ENCODE data around the gene CRYGB. TPM values are rescaled to one million over a fixed set of nuclear protein-coding genes. Genes with fewer than 3 reads are reported as not detected.

The CRYGB gene, protein sequence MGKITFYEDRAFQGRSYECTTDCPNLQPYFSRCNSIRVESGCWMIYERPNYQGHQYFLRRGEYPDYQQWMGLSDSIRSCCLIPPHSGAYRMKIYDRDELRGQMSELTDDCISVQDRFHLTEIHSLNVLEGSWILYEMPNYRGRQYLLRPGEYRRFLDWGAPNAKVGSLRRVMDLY
- total RNA-seq (2016; rRNA removed; fragmentation: Illumina TruSeq; extraction: Trizol) (not detected in 2 replicates), polyA plus RNA-seq (2011; rRNA removed) (not detected in 2 replicates), polyA minus RNA-seq (2011; rRNA and poly(A)+ RNA removed; ENCODE audit: low replicate concordance) (not detected in 2 replicates), Bru-seq, nascent RNA (percentile 15 among the genes with signal in this experiment), BruChase-seq, experiment 1, labeled RNA remaining after a 6-hour chase (not detected), BruChase-seq, experiment 2, labeled RNA remaining after a 2-hour chase (not detected)
- total RNA-seq (2016; cell fraction: cytosol; rRNA removed; fragmentation: Illumina TruSeq; extraction: Trizol; ENCODE audit: low read depth): not detected in 2 replicates
- total RNA-seq (2016; cell fraction: insoluble cytoplasmic fraction; rRNA removed; fragmentation: Illumina TruSeq; extraction: Trizol): not detected in 2 replicates
- total RNA-seq (2016; cell fraction: membrane; rRNA removed; fragmentation: Illumina TruSeq; extraction: Trizol): not detected in 2 replicates
- not detected in 2 replicates for total RNA-seq (2016; cell fraction: nucleus; rRNA removed; fragmentation: Illumina TruSeq; extraction: Trizol)
- polyA plus RNA-seq (2011; cell fraction: cytosol; rRNA removed): not detected in 2 replicates
- polyA plus RNA-seq (2011; cell fraction: nucleus; rRNA removed): not detected in 2 replicates
- polyA plus RNA-seq (2012): not detected in 2 replicates
- polyA plus RNA-seq (2016; cell fraction: cytosol; fragmentation: Illumina TruSeq; extraction: Trizol; ENCODE audit: low read depth): not detected in 2 replicates
- polyA plus RNA-seq (2016; cell fraction: insoluble cytoplasmic fraction; fragmentation: Illumina TruSeq; extraction: Trizol; ENCODE audit: low read depth): not detected in 2 replicates
- not detected in 2 replicates for polyA plus RNA-seq (2016; cell fraction: membrane; fragmentation: Illumina TruSeq; extraction: Trizol; ENCODE audit: low read depth)
- polyA plus RNA-seq (2016; cell fraction: nucleus; fragmentation: Illumina TruSeq; extraction: Trizol; ENCODE audit: insufficient read depth, low read depth): not detected in 2 replicates
- not detected in 2 replicates for polyA minus RNA-seq (2011; cell fraction: cytosol; rRNA and poly(A)+ RNA removed)
- not detected in 2 replicates for polyA minus RNA-seq (2011; cell fraction: nucleus; rRNA and poly(A)+ RNA removed)
- long read RNA-seq, experiment 1: 0 reads
- long read RNA-seq, experiment 2: 0 reads

DNA sequence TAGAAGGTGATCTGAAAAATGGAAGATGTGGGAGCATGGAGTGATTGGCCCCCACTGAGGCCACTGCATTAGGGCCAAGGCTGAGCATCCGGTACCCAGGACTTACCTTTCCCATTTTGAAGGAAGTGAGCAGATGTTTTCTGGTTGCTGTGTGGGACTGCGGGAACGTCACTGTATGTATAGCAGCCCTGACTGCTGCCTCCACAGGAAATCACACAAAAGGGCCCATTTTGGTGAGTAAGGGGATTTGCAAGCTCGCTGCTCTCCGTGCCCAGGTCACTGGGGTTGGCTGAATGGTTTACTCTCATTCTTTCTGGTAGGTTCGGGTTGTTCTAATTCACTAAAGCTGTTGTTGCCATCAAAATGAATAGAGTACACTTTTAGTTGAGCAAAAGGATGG is at the start of gene CRYGB:
Gene CRYGB (minus strand): TSS at position 153 of the 400 bp plus-strand sequence. CDS start 38 bp downstream, at position 115.
- H4K20me1 ChIP-seq (ENCODE audit: insufficient read depth, low read length): no peaks in the 10 kb centered on the region
- TF ChIP-seq, protein P1, sequence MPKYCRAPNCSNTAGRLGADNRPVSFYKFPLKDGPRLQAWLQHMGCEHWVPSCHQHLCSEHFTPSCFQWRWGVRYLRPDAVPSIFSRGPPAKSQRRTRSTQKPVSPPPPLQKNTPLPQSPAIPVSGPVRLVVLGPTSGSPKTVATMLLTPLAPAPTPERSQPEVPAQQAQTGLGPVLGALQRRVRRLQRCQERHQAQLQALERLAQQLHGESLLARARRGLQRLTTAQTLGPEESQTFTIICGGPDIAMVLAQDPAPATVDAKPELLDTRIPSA (CRISPR knock-in tag; IDR thresholded peaks at IDR 0.05; ENCODE audit: borderline replicate concordance): no peak
- TF ChIP-seq ZNF660 (CRISPR knock-in tag; IDR thresholded peaks at IDR 0.05; ENCODE audit: borderline replicate concordance, low read depth) (no peak), ZNF253 (CRISPR knock-in tag; IDR thresholded peaks at IDR 0.05; ENCODE audit: borderline replicate concordance) (no peak), ZNF788 (CRISPR knock-in tag; IDR thresholded peaks at IDR 0.05; ENCODE audit: borderline replicate concordance) (no peak), ZNF501 (CRISPR knock-in tag; IDR thresholded peaks at IDR 0.05) (no peak), MIER3 (CRISPR knock-in tag; IDR thresholded peaks at IDR 0.05; ENCODE audit: borderline replicate concordance) (no peak)
- TF ChIP-seq, protein P2, sequence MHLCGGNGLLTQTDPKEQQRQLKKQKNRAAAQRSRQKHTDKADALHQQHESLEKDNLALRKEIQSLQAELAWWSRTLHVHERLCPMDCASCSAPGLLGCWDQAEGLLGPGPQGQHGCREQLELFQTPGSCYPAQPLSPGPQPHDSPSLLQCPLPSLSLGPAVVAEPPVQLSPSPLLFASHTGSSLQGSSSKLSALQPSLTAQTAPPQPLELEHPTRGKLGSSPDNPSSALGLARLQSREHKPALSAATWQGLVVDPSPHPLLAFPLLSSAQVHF (CRISPR knock-in tag; IDR thresholded peaks at IDR 0.05): no peak
- DNase-seq (ENCODE audit: low spot score) (no peak), FAIRE-seq (no peak), ATAC-seq (no peak)
- ChIA-PET POLR2A (no interaction called here), CTCF (ENCODE audit: low intra/inter-chr PET ratio, low total read pairs) (no interaction called here)
- H3K4me3 ChIP-seq (replicated peaks in 1 of 3; ENCODE audit: insufficient read depth in 1 of 3, low read depth in 2 of 3, low read length in 3 of 3): no peak within 1 kb of the TSS
- WGBS (ENCODE audit: low lambda C conversion rate): 54% methylated on average over 5 of the region's 6 CpGs
- in situ Hi-C loops (cut with HindIII; ENCODE audit: extremely low pct_ligation_motif_present, low pct_unique_long_range_greater_than_20kb) (no loop called here), intact Hi-C loops (cut with micrococcal nuclease; ENCODE audit: unreplicated experiment) (no loop called here)
- no TSS peak for BruUV-seq (replicated peaks)
- no peaks in the 10 kb centered on the region for H3K9me3 ChIP-seq (ENCODE audit: low read length)
- no peak within 1 kb of the TSS for H3K27ac ChIP-seq (ENCODE audit: extremely low read length, insufficient read depth, low read length)
- peaks cover 0 to 5% of the 10 kb centered on the region in 2 experiments; a peak in 1 of 5 replicates for H3K27me3 ChIP-seq (ENCODE audit: control insufficient read depth in 1 of 2, insufficient read depth in 2 of 2, low read length in 2 of 2)
- H3K9ac ChIP-seq (ENCODE audit: insufficient read depth, low read depth, low read length): no peak within 1 kb of the TSS
- H3K79me2 ChIP-seq (ENCODE audit: insufficient read depth, low read length): no peaks in the 10 kb centered on the region
- H3K36me3 ChIP-seq (replicated peaks in 1 of 2; ENCODE audit: control insufficient read depth in 1 of 2, insufficient read depth in 2 of 2, low read length in 2 of 2): no peaks in the 10 kb centered on the region
- H3K4me2 ChIP-seq (ENCODE audit: low read depth, low read length): no peak within 1 kb of the TSS
- H2AFZ ChIP-seq (ENCODE audit: low read length): no peak within 1 kb of the TSS
- peaks cover 21% of the 10 kb centered on the region for H3K4me1 ChIP-seq (ENCODE audit: insufficient read depth, low read length)

Data from HepG2 (cell line).